ENCODE measurements around the gene CPPED1.

GRCh38 chr16:12709807-12710206 lies 93.9 kb downstream of the CPPED1 start:
- no peak for TF ChIP-seq CTCF (IDR thresholded peaks at IDR 0.05; ENCODE audit: low read depth, low read length)
- no peak for TF ChIP-seq EZH2phosphoT487 (IDR thresholded peaks at IDR 0.05; ENCODE audit: low read depth)

All from OCI-LY3 (cell line).